Measurements from ENCODE around the gene PRKAG1.

PRKAG1 gene

GRCh38 chr12:49010092-49010668, 8.4 kb downstream of the PRKAG1 start:
- Histone ChIP-seq H3K27ac (no peak overlapping the region), H3K4me3 (ENCODE audit: low read depth in 1 of 2, low read length in 1 of 2) (no peak overlapping the region), H3K36me3 (peaks cover 28% of the 10 kb centered on the region), H3K27me3 (no peaks in the 10 kb centered on the region), H3K4me1 (ENCODE audit: control insufficient read depth in 1 of 2, insufficient read depth in 1 of 2, low read depth in 1 of 2, low read length in 1 of 2) (peaks cover 6% of the 10 kb centered on the region in 2 experiments), H3K9me3 (no peaks in the 10 kb centered on the region)
- TF ChIP-seq CTCF (IDR thresholded peaks at IDR 0.05), result no peak

- no peaks in the 10 kb centered on the region for H3K27me3 ChIP-seq
- H3K27ac ChIP-seq, result no peak overlapping the region
- H3K4me3 ChIP-seq (ENCODE audit: low read depth in 1 of 2, low read length in 1 of 2), result no peak overlapping the region
- H3K36me3 ChIP-seq, result peaks cover 30% of the 10 kb centered on the region
- peaks cover 17 to 18% of the 10 kb centered on the region in 2 experiments for H3K4me1 ChIP-seq (ENCODE audit: control insufficient read depth in 1 of 2, insufficient read depth in 1 of 2, low read depth in 1 of 2, low read length in 1 of 2)
- no peak for TF ChIP-seq CTCF (IDR thresholded peaks at IDR 0.05)
- H3K9me3 ChIP-seq, result no peaks in the 10 kb centered on the region
These were observed 9.6 kb downstream of the PRKAG1 start for GRCh38 chr12:49008943-49009342.

GRCh38 chr12:49000346-49000745, 18.2 kb downstream of the PRKAG1 start:
- peaks cover 62% of the 10 kb centered on the region for H3K27me3 ChIP-seq
- peaks cover 48 to 53% of the 10 kb centered on the region in 2 experiments for H3K4me1 ChIP-seq (ENCODE audit: control insufficient read depth in 1 of 2, insufficient read depth in 1 of 2, low read depth in 1 of 2, low read length in 1 of 2)
- H3K27ac ChIP-seq, result no peak overlapping the region
- H3K9me3 ChIP-seq, result no peaks in the 10 kb centered on the region
- peaks cover 42% of the 10 kb centered on the region for H3K36me3 ChIP-seq
- no peak overlapping the region for H3K4me3 ChIP-seq (ENCODE audit: low read depth in 1 of 2, low read length in 1 of 2)
- TF ChIP-seq CTCF (IDR thresholded peaks at IDR 0.05), result no peak

GRCh38 chr12:48999371-49000131, 19.0 kb downstream of the PRKAG1 start, which contains the start of gene DDN:
TSS of gene DDN (minus strand) at chr12:48999375. CDS start at chr12:48999287, 88 bp downstream.
- TF ChIP-seq CTCF (IDR thresholded peaks at IDR 0.05), result no peak
- peaks cover 42% of the 10 kb centered on the region for H3K36me3 ChIP-seq
- no peaks in the 10 kb centered on the region for H3K9me3 ChIP-seq
- no peak within 1 kb of the TSS for H3K27ac ChIP-seq
- H3K4me1 ChIP-seq (ENCODE audit: control insufficient read depth in 1 of 2, insufficient read depth in 1 of 2, low read depth in 1 of 2, low read length in 1 of 2), result peaks cover 44 to 48% of the 10 kb centered on the region in 2 experiments
- peak within 1 kb of the TSS; percentile 58 to 88 for H3K4me3 ChIP-seq (ENCODE audit: low read depth in 1 of 2, low read length in 1 of 2)
- H3K27me3 ChIP-seq, result peaks cover 70% of the 10 kb centered on the region

- Histone ChIP-seq H3K27ac (no peak overlapping the region), H3K4me1 (ENCODE audit: control insufficient read depth in 1 of 2, insufficient read depth in 1 of 2, low read depth in 1 of 2, low read length in 1 of 2) (peaks cover 39 to 42% of the 10 kb centered on the region in 2 experiments), H3K27me3 (peaks cover 78% of the 10 kb centered on the region), H3K4me3 (ENCODE audit: low read depth in 1 of 2, low read length in 1 of 2) (peak overlapping the region; percentile 58 to 88), H3K36me3 (peaks cover 37% of the 10 kb centered on the region), H3K9me3 (no peaks in the 10 kb centered on the region)
- no peak for TF ChIP-seq CTCF (IDR thresholded peaks at IDR 0.05)
These were observed 19.9 kb downstream of the PRKAG1 start for GRCh38 chr12:48998497-48999353.

Data from neutrophil (primary cell).